ENCODE results near the gene MCC.

DNA sequence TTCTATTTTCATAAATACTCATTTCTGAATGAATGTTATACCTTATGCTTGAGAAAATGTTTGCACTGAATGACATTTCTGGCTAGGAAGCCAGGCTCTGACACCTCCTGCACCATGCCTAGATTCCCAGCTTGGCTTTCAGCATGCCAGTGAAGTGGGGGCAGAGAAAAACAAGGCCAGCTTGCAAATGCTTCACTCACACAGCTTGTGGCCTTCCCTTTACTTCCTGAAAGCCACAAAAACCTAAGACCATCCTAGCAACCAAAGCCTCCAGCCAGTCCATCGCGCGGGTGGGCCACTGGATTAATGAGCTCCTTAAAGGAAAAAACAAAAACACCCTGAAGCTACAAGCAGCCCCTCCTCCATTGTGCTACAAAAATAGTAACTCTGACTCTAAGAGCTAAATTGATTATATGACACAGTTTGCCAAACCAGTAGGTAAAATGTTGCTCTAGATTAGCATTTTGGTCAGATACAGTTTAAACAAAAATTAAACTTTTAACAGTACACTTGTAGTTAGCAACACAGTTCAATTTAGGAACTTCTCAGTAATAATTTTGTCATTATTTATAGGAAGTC is 213.3 kb downstream of the MCC start:
- TF ChIP-seq, protein P1, sequence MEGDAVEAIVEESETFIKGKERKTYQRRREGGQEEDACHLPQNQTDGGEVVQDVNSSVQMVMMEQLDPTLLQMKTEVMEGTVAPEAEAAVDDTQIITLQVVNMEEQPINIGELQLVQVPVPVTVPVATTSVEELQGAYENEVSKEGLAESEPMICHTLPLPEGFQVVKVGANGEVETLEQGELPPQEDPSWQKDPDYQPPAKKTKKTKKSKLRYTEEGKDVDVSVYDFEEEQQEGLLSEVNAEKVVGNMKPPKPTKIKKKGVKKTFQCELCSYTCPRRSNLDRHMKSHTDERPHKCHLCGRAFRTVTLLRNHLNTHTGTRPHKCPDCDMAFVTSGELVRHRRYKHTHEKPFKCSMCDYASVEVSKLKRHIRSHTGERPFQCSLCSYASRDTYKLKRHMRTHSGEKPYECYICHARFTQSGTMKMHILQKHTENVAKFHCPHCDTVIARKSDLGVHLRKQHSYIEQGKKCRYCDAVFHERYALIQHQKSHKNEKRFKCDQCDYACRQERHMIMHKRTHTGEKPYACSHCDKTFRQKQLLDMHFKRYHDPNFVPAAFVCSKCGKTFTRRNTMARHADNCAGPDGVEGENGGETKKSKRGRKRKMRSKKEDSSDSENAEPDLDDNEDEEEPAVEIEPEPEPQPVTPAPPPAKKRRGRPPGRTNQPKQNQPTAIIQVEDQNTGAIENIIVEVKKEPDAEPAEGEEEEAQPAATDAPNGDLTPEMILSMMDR (IDR thresholded peaks at IDR 0.05), result no peak
- TF ChIP-seq POLR2A (IDR thresholded peaks at IDR 0.05), result no peak
- TF ChIP-seq EP300 (IDR thresholded peaks at IDR 0.05), result no peak

Data from ovary (tissue), 3 donors.